Thoracic aorta (tissue), 2 donors: ENCODE results near the gene ARID1B. TPM values are rescaled to one million over a fixed set of nuclear protein-coding genes. Genes with fewer than 3 reads are reported as not detected.
"Not testable (repeated sequence)": the region's sequence is repeated elsewhere in the genome, so short reads cannot be mapped to it uniquely, and the experiment has no call there.

Experiments
- ATAC-seq: fragments of 150-250 bp; one replicate; pipeline ENCODE4 v1.8.0; 2017; ENCODE audit warnings: low read depth; ENCODE audit not compliant: insufficient number of reproducible peaks, low FRiP score
- DNase-seq: peaks from one replicate; pipeline ENCODE4 v3.0.0-alpha.2; 2020; ENCODE audit warnings: low spot score
- H3K27ac ChIP-seq, 2 donors: fragments of 200-600 bp; sonication (generic); 1 replicate in 1 of 2; 2 replicates in 1 of 2; pipeline ENCODE4 v1.5.1; 2016; ENCODE audit warnings: mild to moderate bottlenecking in 2 of 2, moderate library complexity in 2 of 2
- H3K27me3 ChIP-seq: fragments of 200-600 bp; sonication (generic); replicated peaks from 2 replicates; pipeline ENCODE4 v1.6.0; 2016; ENCODE audit warnings: mild to moderate bottlenecking; ENCODE audit not compliant: insufficient read depth
- H3K36me3 ChIP-seq: fragments of 200-600 bp; sonication (generic); one replicate; pipeline ENCODE4 v1.5.1; 2016
- H3K4me1 ChIP-seq, 2 donors: fragments of 200-600 bp; sonication (generic); 1 replicate in 1 of 2; 2 replicates in 1 of 2; pipeline versions ENCODE4 v1.5.1 to v1.6.0; 2016; ENCODE audit warnings: low read depth in 2 of 2, mild to moderate bottlenecking in 1 of 2; ENCODE audit not compliant: control insufficient read depth in 1 of 2
- H3K4me3 ChIP-seq: fragments of 200-600 bp; sonication (generic); 2 replicates; pipeline ENCODE4 v1.5.1; 2016; ENCODE audit warnings: mild to moderate bottlenecking
- H3K9me3 ChIP-seq: fragments of 200-600 bp; sonication (generic); 2 replicates; pipeline ENCODE4 v1.5.1; 2016
- total RNA-seq, 2 donors: library from RNA; depleted of rRNA; stranded (reverse); fragments of >200 nt; gene quantifications; one replicate each; pipeline versions ENCODE4 v1.1.0 to v1.2.3, GENCODE V29; 2016
- TF ChIP-seq, protein P1 (sequence below): fragments of 200-600 bp; sonication (generic); IDR thresholded peaks from one replicate; pipeline ENCODE4 v1.5.1; 2019; ENCODE audit warnings: antibody characterized with exemption

The ARID1B gene
- total RNA-seq, 2 donors from 2014 or later = 120 to 158 TPM

DNA sequence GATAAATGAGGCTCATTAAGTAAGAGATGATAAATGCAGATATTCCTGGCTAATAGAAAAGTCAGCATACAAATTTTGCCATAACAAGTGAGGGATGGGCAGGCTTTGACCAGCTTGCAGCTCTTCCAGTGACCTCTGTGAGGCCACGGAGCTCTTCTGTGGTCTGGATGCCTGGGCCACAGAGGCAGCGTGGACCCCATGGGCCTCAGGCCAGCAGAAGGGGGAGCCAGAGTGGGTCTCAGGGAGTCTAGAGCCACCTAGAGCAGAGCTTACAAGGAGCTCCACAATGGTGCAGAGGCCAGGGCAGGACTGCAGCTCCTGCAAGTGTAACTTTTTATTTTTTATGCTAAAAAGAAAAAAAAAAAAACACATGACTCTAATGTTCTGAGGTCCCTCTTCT is 165.1 kb downstream of the ARID1B start:
- DNase-seq (no peak), ATAC-seq (no peak)
- no peaks in the 10 kb centered on the region for H3K27me3 ChIP-seq
- H3K9me3 ChIP-seq = no peaks in the 10 kb centered on the region
- H3K36me3 ChIP-seq = no peaks in the 10 kb centered on the region
- H3K27ac ChIP-seq = no peak overlapping the region
- H3K4me1 ChIP-seq = peaks cover 18 to 65% of the 10 kb centered on the region in 2 donors
- TF ChIP-seq, protein P1, sequence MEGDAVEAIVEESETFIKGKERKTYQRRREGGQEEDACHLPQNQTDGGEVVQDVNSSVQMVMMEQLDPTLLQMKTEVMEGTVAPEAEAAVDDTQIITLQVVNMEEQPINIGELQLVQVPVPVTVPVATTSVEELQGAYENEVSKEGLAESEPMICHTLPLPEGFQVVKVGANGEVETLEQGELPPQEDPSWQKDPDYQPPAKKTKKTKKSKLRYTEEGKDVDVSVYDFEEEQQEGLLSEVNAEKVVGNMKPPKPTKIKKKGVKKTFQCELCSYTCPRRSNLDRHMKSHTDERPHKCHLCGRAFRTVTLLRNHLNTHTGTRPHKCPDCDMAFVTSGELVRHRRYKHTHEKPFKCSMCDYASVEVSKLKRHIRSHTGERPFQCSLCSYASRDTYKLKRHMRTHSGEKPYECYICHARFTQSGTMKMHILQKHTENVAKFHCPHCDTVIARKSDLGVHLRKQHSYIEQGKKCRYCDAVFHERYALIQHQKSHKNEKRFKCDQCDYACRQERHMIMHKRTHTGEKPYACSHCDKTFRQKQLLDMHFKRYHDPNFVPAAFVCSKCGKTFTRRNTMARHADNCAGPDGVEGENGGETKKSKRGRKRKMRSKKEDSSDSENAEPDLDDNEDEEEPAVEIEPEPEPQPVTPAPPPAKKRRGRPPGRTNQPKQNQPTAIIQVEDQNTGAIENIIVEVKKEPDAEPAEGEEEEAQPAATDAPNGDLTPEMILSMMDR = no peak
- H3K4me3 ChIP-seq = no peak overlapping the region

- DNase-seq (no peak), ATAC-seq (no peak)
- peaks cover 22 to 56% of the 10 kb centered on the region in 2 donors for H3K4me1 ChIP-seq
- H3K9me3 ChIP-seq = no peaks in the 10 kb centered on the region
- H3K27ac ChIP-seq = no peak overlapping the region
- H3K36me3 ChIP-seq = no peaks in the 10 kb centered on the region
- TF ChIP-seq, protein P1 = no peak
- no peak overlapping the region for H3K4me3 ChIP-seq
- no peaks in the 10 kb centered on the region for H3K27me3 ChIP-seq
Observed at GRCh38 chr6:156943166-156943565, 166.0 kb downstream of the ARID1B start.

DNA sequence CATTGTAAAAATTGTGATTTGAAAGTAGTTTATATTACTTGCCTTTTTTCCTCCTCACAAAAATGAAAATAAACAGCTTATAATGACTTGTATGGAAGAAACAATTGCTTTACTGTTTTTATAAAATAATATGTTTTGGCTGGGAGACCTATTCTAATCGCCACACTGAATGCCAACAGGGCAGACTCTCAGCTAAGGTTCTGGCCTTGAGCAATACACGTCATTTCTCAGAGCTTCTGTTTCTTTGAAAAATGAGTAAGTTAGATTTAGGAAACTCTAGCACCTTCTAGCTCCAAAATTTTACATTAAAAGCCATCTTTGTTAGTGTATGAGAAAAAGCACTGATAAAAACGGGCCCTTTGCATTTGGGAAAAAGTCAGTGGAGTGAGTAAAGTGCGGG is 166.6 kb downstream of the ARID1B start:
- ATAC-seq (no peak), DNase-seq (no peak)
- H3K4me3 ChIP-seq = no peak overlapping the region
- H3K36me3 ChIP-seq = no peaks in the 10 kb centered on the region
- H3K4me1 ChIP-seq = peaks cover 25 to 51% of the 10 kb centered on the region in 2 donors
- H3K27me3 ChIP-seq = no peaks in the 10 kb centered on the region
- no peaks in the 10 kb centered on the region for H3K9me3 ChIP-seq
- H3K27ac ChIP-seq = no peak overlapping the region
- TF ChIP-seq, protein P1 = no peak

DNA sequence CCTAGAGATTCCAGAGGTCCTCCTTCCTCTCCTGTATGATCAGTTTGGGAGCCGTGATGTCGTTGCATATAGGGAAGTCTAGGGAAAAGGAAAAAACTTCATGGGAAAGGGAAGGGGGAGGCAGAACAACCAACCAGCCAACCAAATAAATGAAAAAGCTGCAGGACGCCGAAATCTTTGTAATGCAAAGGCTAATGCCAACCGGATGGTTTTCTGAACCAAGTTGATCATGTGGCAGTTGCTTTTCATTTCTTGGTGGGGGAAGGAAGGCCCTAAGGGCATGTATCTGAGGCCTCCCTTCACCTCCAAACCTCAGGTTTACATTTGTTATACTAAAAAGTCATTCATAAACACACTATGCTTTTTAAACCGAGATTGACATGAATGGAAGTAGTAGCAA is 167.2 kb downstream of the ARID1B start:
- Histone ChIP-seq H3K9me3 (no peaks in the 10 kb centered on the region), H3K27ac (no peak overlapping the region), H3K4me3 (no peak overlapping the region), H3K4me1 (peaks cover 30 to 52% of the 10 kb centered on the region in 2 donors), H3K36me3 (no peaks in the 10 kb centered on the region), H3K27me3 (no peaks in the 10 kb centered on the region)
- no peak for ATAC-seq
- TF ChIP-seq, protein P1 = no peak
- no peak for DNase-seq

DNA sequence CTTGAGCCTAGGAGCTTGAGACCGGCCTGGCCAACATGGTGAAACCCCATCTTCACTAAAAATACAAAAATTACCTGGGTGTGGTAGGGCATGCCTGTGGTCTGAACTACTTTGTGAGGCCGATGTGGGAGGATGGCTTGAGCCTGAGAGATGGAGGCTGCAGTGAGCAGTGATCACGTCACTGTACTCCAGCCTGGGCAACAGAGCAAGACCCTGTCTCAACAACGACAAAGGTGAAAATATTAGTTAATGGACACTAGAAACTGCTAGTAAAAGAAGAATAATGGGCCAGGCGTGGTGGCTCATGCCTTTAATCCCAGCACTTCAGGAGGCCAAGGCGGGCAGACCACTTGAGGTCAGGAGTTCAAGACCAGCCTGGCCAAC is 168.6 kb downstream of the ARID1B start:
- not testable (repeated sequence) for ATAC-seq, H3K36me3 ChIP-seq, H3K4me3 ChIP-seq, H3K27me3 ChIP-seq, DNase-seq, H3K27ac ChIP-seq, H3K9me3 ChIP-seq
- H3K4me1 ChIP-seq = peaks cover 38 to 46% of the 10 kb centered on the region in 2 donors

GRCh38 chr6:156946370-156946936 is 169.3 kb downstream of the ARID1B start:
- Histone ChIP-seq H3K4me3 (no peak overlapping the region), H3K9me3 (no peaks in the 10 kb centered on the region), H3K27ac (no peak overlapping the region), H3K27me3 (no peaks in the 10 kb centered on the region), H3K4me1 (peaks cover 37 to 45% of the 10 kb centered on the region in 2 donors), H3K36me3 (no peaks in the 10 kb centered on the region)
- DNase-seq (no peak), ATAC-seq (no peak)
- TF ChIP-seq, protein P1 = no peak
